GM13977 (cell line): ENCODE results near the gene HYCC2.

Experiments
- DNase-seq: peaks from one replicate; pipeline ENCODE4 v3.0.0; 2012; ENCODE audit warnings: low spot score
- in situ Hi-C: fragments of 300-500 bp; cut with MboI; formaldehyde crosslinking; loops from one replicate; pipeline ENCODE4 v1.12.0; 2022; ENCODE audit warnings: low sequenced_read_pairs, low pct_unique_long_range_greater_than_20kb, mixed read lengths, inconsistent platforms; ENCODE audit not compliant: unreplicated experiment
- TF ChIP-seq, protein P1 (sequence below): IDR thresholded peaks from 2 replicates; pipeline ENCODE4 v1.5.1; 2012; ENCODE audit warnings: mild to moderate bottlenecking, control low read depth; ENCODE audit not compliant: insufficient read depth; ENCODE audit errors: extremely low read depth, missing control alignments

Gene HYCC2

DNA sequence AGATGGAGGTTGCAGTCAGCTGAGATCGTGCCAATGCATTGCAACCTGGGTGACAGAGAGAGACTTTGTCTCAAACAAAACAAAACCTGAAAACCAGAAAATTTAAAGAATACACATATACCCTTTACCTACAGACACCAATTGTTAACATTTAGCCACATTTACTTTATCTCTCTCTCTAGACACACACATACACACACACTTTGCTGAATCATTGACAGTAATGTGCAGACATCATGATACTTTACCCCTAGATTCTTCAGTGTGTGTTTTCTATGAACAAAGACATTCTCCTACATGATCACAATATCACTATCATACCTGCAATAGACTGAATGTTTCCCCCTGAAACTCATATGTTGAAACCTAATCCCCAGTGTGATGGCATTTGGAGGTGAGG lies 34.3 kb upstream of the HYCC2 start:
- in situ Hi-C loops: no loop called here
- TF ChIP-seq, protein P1, sequence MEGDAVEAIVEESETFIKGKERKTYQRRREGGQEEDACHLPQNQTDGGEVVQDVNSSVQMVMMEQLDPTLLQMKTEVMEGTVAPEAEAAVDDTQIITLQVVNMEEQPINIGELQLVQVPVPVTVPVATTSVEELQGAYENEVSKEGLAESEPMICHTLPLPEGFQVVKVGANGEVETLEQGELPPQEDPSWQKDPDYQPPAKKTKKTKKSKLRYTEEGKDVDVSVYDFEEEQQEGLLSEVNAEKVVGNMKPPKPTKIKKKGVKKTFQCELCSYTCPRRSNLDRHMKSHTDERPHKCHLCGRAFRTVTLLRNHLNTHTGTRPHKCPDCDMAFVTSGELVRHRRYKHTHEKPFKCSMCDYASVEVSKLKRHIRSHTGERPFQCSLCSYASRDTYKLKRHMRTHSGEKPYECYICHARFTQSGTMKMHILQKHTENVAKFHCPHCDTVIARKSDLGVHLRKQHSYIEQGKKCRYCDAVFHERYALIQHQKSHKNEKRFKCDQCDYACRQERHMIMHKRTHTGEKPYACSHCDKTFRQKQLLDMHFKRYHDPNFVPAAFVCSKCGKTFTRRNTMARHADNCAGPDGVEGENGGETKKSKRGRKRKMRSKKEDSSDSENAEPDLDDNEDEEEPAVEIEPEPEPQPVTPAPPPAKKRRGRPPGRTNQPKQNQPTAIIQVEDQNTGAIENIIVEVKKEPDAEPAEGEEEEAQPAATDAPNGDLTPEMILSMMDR: no peak
- no peak for DNase-seq

DNA sequence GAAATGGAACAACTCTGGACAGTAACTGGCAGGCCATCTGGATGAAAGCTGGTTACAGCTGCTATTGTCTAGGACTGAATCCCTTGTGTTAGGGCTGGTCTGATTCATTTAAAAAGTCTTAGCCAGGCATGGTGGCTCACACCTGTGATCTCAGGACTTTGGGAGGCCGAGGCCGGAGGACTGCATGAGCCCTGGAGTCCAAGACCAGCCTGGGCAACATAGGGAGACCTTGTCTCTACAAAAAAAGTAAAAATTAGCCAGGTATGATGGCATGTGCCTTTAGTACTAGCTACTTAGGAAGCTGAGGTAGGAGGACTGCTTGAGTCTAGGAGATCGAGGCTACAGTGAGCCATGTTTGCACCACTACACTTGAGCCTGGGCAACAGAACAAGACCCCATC lies 29.0 kb upstream of the HYCC2 start:
- in situ Hi-C loops: no loop called here
- DNase-seq: no peak
- TF ChIP-seq, protein P1: no peak

DNA sequence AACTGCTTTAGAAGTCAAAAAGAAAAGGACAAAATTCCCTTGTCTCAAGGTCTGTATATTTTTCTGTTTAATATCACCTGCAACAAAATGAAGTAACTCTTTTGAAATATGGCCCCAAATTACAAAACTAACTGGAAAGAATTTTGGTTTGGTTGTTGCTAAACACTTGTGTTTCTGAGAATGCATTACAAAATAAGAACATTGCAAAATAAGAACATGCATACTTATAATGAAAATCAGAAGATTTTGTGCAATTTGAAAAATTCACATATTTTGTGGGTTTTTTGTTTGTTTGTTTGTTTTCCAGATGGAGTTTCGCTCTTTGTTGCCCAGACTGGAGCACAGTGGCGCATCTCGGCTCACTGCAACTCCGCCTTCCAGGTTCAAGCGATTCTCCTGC lies 22.1 kb upstream of the HYCC2 start:
- DNase-seq: no peak
- in situ Hi-C loops: no loop called here
- TF ChIP-seq, protein P1: no peak

DNA sequence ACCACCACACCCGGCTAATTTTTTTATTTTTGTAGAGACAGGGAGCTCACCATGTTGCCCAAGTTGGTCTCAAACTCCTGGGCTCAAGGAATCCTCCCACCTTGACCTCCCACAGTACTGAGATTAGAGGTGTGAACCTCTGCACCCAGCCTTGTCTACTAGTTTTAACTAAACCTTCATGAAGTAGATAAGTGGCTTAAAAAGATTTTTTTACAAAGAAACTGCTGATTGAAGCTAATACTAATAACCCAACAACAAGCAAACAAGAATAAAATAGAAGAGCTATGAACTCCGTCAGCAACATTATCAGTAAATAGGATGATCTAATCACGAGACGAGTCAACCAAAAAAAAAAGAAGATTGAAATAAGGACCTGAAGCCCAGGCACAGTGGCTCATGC lies 19.1 kb upstream of the HYCC2 start:
- TF ChIP-seq, protein P1: no peak
- DNase-seq: no peak
- in situ Hi-C loops: no loop called here

DNA sequence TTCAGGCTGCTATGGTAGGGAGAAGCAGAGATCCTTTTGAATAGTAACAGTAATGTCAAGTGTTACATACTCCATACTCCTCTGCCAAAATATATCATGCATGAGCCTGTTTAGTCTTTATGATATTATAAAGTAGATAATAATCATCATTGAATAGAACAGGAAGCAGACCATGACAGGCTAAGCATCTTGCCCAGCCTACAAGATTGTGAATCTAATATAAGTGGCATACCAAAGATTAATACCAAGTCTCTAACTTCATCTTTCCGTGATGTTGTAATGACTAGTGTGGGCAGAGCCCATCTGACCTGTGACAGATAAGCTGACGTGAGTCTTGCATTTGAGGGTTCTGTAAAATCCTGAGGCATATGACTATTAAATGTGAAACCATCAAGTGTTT lies 13.4 kb upstream of the HYCC2 start:
- DNase-seq: no peak
- in situ Hi-C loops: no loop called here
- TF ChIP-seq, protein P1: no peak

DNA sequence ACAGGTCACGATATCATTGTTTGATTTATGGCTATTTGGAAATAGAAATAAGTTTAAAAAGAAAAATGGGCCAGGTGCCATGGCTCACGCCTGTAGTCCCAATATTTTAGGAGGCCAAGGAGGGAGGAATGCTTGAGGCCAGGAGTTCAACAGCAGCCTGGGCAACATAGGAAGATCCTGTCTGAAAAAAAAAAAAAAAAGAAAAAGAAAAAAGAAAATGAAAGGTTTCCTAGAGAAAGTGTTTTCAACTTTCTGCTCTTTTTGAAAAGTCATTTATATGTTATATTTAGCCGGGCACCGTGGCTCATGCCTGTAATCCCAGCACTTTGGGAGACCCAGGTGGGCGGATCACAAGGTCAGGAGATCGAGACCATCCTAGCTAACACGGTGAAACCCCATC lies 3.5 kb upstream of the HYCC2 start:
- DNase-seq: no peak
- in situ Hi-C loops: loop anchor here (10.0 kb wide), 1 partner anchor 170 kb away; no protein-coding TSS in a partner anchor
- TF ChIP-seq, protein P1: no peak

DNA sequence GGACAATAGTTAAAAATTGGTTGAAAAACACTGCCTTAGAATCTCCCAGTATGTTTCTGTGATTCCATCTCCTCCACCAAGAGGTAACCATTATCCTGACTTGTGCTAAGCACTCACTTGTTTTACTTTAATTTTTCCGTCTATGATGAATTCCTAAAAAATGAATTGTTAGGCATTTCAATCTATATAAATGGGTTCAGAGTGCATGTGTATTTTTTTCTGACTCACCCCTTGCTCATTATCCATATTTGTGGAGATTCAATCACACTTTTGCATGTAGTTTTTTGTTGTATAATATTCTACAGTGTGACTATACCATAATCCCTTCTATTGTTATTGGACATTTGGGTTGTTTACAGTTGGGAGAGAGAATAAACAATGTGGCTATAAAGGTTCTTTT lies 1.6 kb upstream of the HYCC2 start:
- TF ChIP-seq, protein P1: no peak
- DNase-seq: no peak
- in situ Hi-C loops: loop anchor here (10.0 kb wide), 1 partner anchor 168 kb away; no protein-coding TSS in a partner anchor
